NB4 (cell line): ENCODE measurements around the gene PIK3IP1.

Experiments
- CTCF ChIP-seq: IDR thresholded peaks from one replicate; pipeline ENCODE4 v1.5.1; 2012; ENCODE audit warnings: low read depth, low read length
- MAX ChIP-seq: IDR thresholded peaks from 2 replicates; pipeline ENCODE4 v1.6.1; 2011; ENCODE audit warnings: low read depth, low read length
- POLR2A ChIP-seq: IDR thresholded peaks from 2 replicates; pipeline ENCODE4 v1.6.1; 2011; ENCODE audit warnings: mild to moderate bottlenecking; ENCODE audit not compliant: insufficient read length; ENCODE audit errors: extremely low read depth

- peak; percentile 71 for TF ChIP-seq CTCF
- TF ChIP-seq MAX, result no peak
- TF ChIP-seq POLR2A, result no peak
These were observed 19.5 kb downstream of the PIK3IP1 start for GRCh38 chr22:31272522-31273446.
